Activated T-helper 1 cell treated with anti-CD3 and anti-CD28 coated beads, Interleukin-2, amount 50 U/mL, for 16 hours (primary cell): ENCODE results near the gene SMIM5.
"Not testable (repeated sequence)": the region's sequence is repeated elsewhere in the genome, so short reads cannot be mapped to it uniquely, and the experiment has no call there.

Experiments
- DNase-seq, 2 donors: peaks; one replicate each; pipeline ENCODE4 v3.0.0-alpha.2; 2020; ENCODE audit warnings: low read depth in 1 of 2, low spot score in 1 of 2

The SMIM5 gene

GRCh38 chr17:75632863-75633485 lies at the start of gene SMIM5:
Gene SMIM5, plus strand, starts transcription at chr17:75633434. Its CDS starts 6,768 bp downstream, at chr17:75640202.
- peak; percentile 74 to 75 for DNase-seq

- DNase-seq, result no peak
Observed at GRCh38 chr17:75584849-75585175, 48.4 kb upstream of the SMIM5 start.

- DNase-seq, result peak; percentile 27 to 42
Observed at GRCh38 chr17:75587675-75588595, 45.3 kb upstream of the SMIM5 start, which contains the start of gene MYO15B. Gene MYO15B, plus strand, starts transcription at chr17:75587800. Its CDS starts 258 bp downstream, at chr17:75588058.

GRCh38 chr17:75588596-75589011 lies 44.6 kb upstream of the SMIM5 start:
- DNase-seq, result no peak

- DNase-seq, result peak; percentile 89 to 98
Observed at GRCh38 chr17:75589012-75589918, 44.0 kb upstream of the SMIM5 start.

GRCh38 chr17:75589919-75590303 lies 43.3 kb upstream of the SMIM5 start:
- DNase-seq, result no peak

GRCh38 chr17:75590314-75590761 lies 42.9 kb upstream of the SMIM5 start:
- DNase-seq, result no peak

GRCh38 chr17:75590849-75591721 lies 42.1 kb upstream of the SMIM5 start:
- no peak for DNase-seq

GRCh38 chr17:75591722-75592302 lies 41.4 kb upstream of the SMIM5 start:
- no peak for DNase-seq

- no peak for DNase-seq
Observed at GRCh38 chr17:75592348-75593020, 40.8 kb upstream of the SMIM5 start.

GRCh38 chr17:75593430-75593829 lies 39.8 kb upstream of the SMIM5 start:
- not testable (repeated sequence) for DNase-seq

GRCh38 chr17:75594499-75595283 lies 38.5 kb upstream of the SMIM5 start:
- DNase-seq, result no peak

- DNase-seq, result no peak
Observed at GRCh38 chr17:75595284-75595919, 37.8 kb upstream of the SMIM5 start.

GRCh38 chr17:75595920-75596313 lies 37.3 kb upstream of the SMIM5 start:
- DNase-seq, result no peak

- DNase-seq, result no peak
Observed at GRCh38 chr17:75596320-75597087, 36.7 kb upstream of the SMIM5 start.

- DNase-seq, result peak; percentile 25 to 37
Observed at GRCh38 chr17:75601057-75601987, 31.9 kb upstream of the SMIM5 start.
